ENCODE measurements around the gene CHCHD6. TPM values are rescaled to one million over a fixed set of nuclear protein-coding genes. Genes with fewer than 3 reads are reported as not detected.

Gene CHCHD6
- total RNA-seq, 3 donors from 2014 or later (not counting 1 experiment from before 2014, with no cell fraction given), result 5.3 to 9.9 (median 8.3) TPM

GRCh38 chr3:126922466-126922865 lies 218.4 kb downstream of the CHCHD6 start:
- intact Hi-C loops (cut with micrococcal nuclease), result no loop called here
- no peaks in the 10 kb centered on the region for H3K9me3 ChIP-seq (ENCODE audit: control insufficient read depth, insufficient read depth, low read length)
- H3K27me3 ChIP-seq (ENCODE audit: control insufficient read depth, insufficient read depth, low read length), result peaks cover 22% of the 10 kb centered on the region
- DNase-seq (no peak), ATAC-seq (no peak)
- Mint-ChIP-seq H3K9me3 (no peaks in the 10 kb centered on the region), H3K4me3 (no peak overlapping the region), H3K36me3 (peaks cover 9% of the 10 kb centered on the region), H3K27me3 (ENCODE audit: low read depth in 2 of 2) (peaks cover 59 to 88% of the 10 kb centered on the region in 2 donors), H3K4me1 (peaks cover 26 to 31% of the 10 kb centered on the region in 2 donors), H3K27ac (no peak overlapping the region)
- no peaks in the 10 kb centered on the region for H3K36me3 ChIP-seq (ENCODE audit: control insufficient read depth, insufficient read depth, low read length)
- H3K4me3 ChIP-seq (ENCODE audit: low read length), result no peak overlapping the region
- H3K27ac ChIP-seq (ENCODE audit: low read length), result no peak overlapping the region
- peaks cover 12% of the 10 kb centered on the region for H3K4me1 ChIP-seq (ENCODE audit: control insufficient read depth, insufficient read depth, low read length)
- WGBS (ENCODE audit: insufficient coverage), result 93% methylated on average over 4 of the region's 4 CpGs
- TF ChIP-seq, protein P1, sequence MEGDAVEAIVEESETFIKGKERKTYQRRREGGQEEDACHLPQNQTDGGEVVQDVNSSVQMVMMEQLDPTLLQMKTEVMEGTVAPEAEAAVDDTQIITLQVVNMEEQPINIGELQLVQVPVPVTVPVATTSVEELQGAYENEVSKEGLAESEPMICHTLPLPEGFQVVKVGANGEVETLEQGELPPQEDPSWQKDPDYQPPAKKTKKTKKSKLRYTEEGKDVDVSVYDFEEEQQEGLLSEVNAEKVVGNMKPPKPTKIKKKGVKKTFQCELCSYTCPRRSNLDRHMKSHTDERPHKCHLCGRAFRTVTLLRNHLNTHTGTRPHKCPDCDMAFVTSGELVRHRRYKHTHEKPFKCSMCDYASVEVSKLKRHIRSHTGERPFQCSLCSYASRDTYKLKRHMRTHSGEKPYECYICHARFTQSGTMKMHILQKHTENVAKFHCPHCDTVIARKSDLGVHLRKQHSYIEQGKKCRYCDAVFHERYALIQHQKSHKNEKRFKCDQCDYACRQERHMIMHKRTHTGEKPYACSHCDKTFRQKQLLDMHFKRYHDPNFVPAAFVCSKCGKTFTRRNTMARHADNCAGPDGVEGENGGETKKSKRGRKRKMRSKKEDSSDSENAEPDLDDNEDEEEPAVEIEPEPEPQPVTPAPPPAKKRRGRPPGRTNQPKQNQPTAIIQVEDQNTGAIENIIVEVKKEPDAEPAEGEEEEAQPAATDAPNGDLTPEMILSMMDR (IDR thresholded peaks at IDR 0.05), result no peak

DNA sequence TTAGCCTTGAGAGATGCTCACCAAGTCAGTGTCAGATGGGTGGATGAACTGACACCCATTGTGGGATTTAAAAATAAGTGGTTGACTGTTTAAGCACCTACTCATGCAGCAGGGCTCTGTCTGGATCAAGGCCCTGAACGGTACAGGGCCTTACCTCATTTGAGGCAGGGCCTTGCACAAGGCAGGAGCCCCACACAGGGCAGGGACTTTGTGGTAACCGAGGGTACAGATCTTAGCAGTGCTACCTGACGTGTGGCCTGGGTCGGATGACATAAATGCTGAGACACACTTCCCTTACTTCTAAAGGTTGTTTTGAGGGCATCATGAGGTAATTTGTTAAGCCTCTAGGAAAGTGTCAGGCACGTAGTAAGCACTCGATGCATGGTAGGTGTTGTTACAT lies 219.4 kb downstream of the CHCHD6 start:
- Histone ChIP-seq H3K27ac (ENCODE audit: low read length) (no peak overlapping the region), H3K36me3 (ENCODE audit: control insufficient read depth, insufficient read depth, low read length) (no peaks in the 10 kb centered on the region), H3K4me1 (ENCODE audit: control insufficient read depth, insufficient read depth, low read length) (peaks cover 12% of the 10 kb centered on the region), H3K27me3 (ENCODE audit: control insufficient read depth, insufficient read depth, low read length) (peaks cover 15% of the 10 kb centered on the region), H3K4me3 (ENCODE audit: low read length) (no peak overlapping the region), H3K9me3 (ENCODE audit: control insufficient read depth, insufficient read depth, low read length) (no peaks in the 10 kb centered on the region)
- peaks cover 26 to 31% of the 10 kb centered on the region in 2 donors for H3K4me1 Mint-ChIP-seq
- no peak for DNase-seq
- peaks cover 9% of the 10 kb centered on the region for H3K36me3 Mint-ChIP-seq
- no peak for ATAC-seq
- intact Hi-C loops (cut with micrococcal nuclease), result no loop called here
- no peak overlapping the region for H3K27ac Mint-ChIP-seq
- peaks cover 52 to 79% of the 10 kb centered on the region in 2 donors for H3K27me3 Mint-ChIP-seq (ENCODE audit: low read depth in 2 of 2)
- TF ChIP-seq, protein P1 (IDR thresholded peaks at IDR 0.05), result no peak
- no peaks in the 10 kb centered on the region for H3K9me3 Mint-ChIP-seq
- no peak overlapping the region for H3K4me3 Mint-ChIP-seq
- 80% methylated on average over 6 of the region's 6 CpGs for WGBS (ENCODE audit: insufficient coverage)

DNA sequence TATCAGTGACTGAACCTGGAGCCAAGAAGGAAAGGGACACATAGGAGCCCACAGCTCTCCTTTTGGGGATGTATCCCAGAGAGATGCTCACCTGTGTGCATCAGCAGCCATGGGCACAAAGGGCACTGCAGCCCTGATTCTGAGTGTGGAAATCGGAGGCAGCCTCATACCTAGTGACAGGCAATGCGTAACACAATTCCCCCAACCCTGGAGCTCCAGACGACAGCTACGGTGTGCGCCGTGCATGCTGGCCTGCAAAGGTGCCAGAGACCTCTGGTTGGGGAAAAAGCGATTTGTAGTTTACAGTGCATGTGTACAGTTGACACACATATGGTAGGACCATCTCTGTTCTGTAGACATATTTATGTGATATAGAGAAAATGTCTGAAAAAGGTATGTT lies 219.9 kb downstream of the CHCHD6 start:
- Histone ChIP-seq H3K4me1 (ENCODE audit: control insufficient read depth, insufficient read depth, low read length) (peaks cover 12% of the 10 kb centered on the region), H3K27me3 (ENCODE audit: control insufficient read depth, insufficient read depth, low read length) (peaks cover 15% of the 10 kb centered on the region), H3K27ac (ENCODE audit: low read length) (no peak overlapping the region), H3K36me3 (ENCODE audit: control insufficient read depth, insufficient read depth, low read length) (no peaks in the 10 kb centered on the region), H3K4me3 (ENCODE audit: low read length) (no peak overlapping the region), H3K9me3 (ENCODE audit: control insufficient read depth, insufficient read depth, low read length) (no peaks in the 10 kb centered on the region)
- Mint-ChIP-seq H3K27me3 (ENCODE audit: low read depth in 2 of 2) (peaks cover 50 to 79% of the 10 kb centered on the region in 2 donors), H3K27ac (no peak overlapping the region), H3K36me3 (peaks cover 9% of the 10 kb centered on the region), H3K9me3 (no peaks in the 10 kb centered on the region), H3K4me3 (no peak overlapping the region), H3K4me1 (peaks cover 26 to 31% of the 10 kb centered on the region in 2 donors)
- WGBS (ENCODE audit: insufficient coverage), result 99% methylated on average over 7 of the region's 7 CpGs
- TF ChIP-seq, protein P1 (IDR thresholded peaks at IDR 0.05), result no peak
- ATAC-seq (no peak), DNase-seq (no peak)
- intact Hi-C loops (cut with micrococcal nuclease), result no loop called here

GRCh38 chr3:126924458-126924857 lies 220.4 kb downstream of the CHCHD6 start:
- Histone ChIP-seq H3K27me3 (ENCODE audit: control insufficient read depth, insufficient read depth, low read length) (peaks cover 15% of the 10 kb centered on the region), H3K27ac (ENCODE audit: low read length) (no peak overlapping the region), H3K4me3 (ENCODE audit: low read length) (no peak overlapping the region), H3K9me3 (ENCODE audit: control insufficient read depth, insufficient read depth, low read length) (no peaks in the 10 kb centered on the region), H3K4me1 (ENCODE audit: control insufficient read depth, insufficient read depth, low read length) (peaks cover 12% of the 10 kb centered on the region), H3K36me3 (ENCODE audit: control insufficient read depth, insufficient read depth, low read length) (no peaks in the 10 kb centered on the region)
- ATAC-seq (no peak), DNase-seq (no peak)
- H3K4me3 Mint-ChIP-seq, result no peak overlapping the region
- 93% methylated on average over 2 of the region's 2 CpGs for WGBS (ENCODE audit: insufficient coverage)
- peaks cover 8% of the 10 kb centered on the region for H3K36me3 Mint-ChIP-seq
- intact Hi-C loops (cut with micrococcal nuclease), result no loop called here
- TF ChIP-seq, protein P1 (IDR thresholded peaks at IDR 0.05), result no peak
- peaks cover 26 to 31% of the 10 kb centered on the region in 2 donors for H3K4me1 Mint-ChIP-seq
- peaks cover 51 to 79% of the 10 kb centered on the region in 2 donors for H3K27me3 Mint-ChIP-seq (ENCODE audit: low read depth in 2 of 2)
- no peak overlapping the region for H3K27ac Mint-ChIP-seq
- H3K9me3 Mint-ChIP-seq, result no peaks in the 10 kb centered on the region
